OCI-LY1 (cell line): Measurements from ENCODE around the gene RNF112.

Source experiments
- H2AFZ ChIP-seq: fragments of 200-600 bp; sonication (generic), shearing (Covaris generic); 2 replicates; pipeline ENCODE4 v1.6.0; 2014; ENCODE audit warnings: antibody characterized with exemption, mild to moderate bottlenecking, low read length
- H3F3A ChIP-seq: fragments of 200-600 bp; sonication (generic), shearing (Covaris generic); 2 replicates; pipeline ENCODE4 v1.6.0; 2014; ENCODE audit warnings: mild to moderate bottlenecking, antibody characterized with exemption, low read length, moderate library complexity; ENCODE audit not compliant: insufficient read depth
- H3K27ac ChIP-seq: fragments of 200-600 bp; sonication (generic); 2 replicates; pipeline ENCODE4 v1.5.1; 2014; ENCODE audit warnings: low read length, mixed run types, mild to moderate bottlenecking, low read depth; ENCODE audit not compliant: poor library complexity, severe bottlenecking
- H3K27me3 ChIP-seq: fragments of 200-600 bp; sonication (generic); 2 replicates; pipeline ENCODE4 v1.6.0; 2014; ENCODE audit warnings: antibody characterized with exemption, mild to moderate bottlenecking, low read length, moderate library complexity; ENCODE audit not compliant: insufficient read depth
- H3K36me3 ChIP-seq: fragments of 200-600 bp; sonication (generic); 2 replicates; pipeline ENCODE4 v1.6.1; 2014; ENCODE audit warnings: mild to moderate bottlenecking, antibody characterized with exemption, low read length, moderate library complexity, mixed read lengths; ENCODE audit not compliant: insufficient read depth
- H3K4me1 ChIP-seq: fragments of 200-600 bp; sonication (generic); 2 replicates; pipeline ENCODE4 v1.5.1; 2014; ENCODE audit warnings: mild to moderate bottlenecking, low read length, moderate library complexity; ENCODE audit not compliant: insufficient read depth, severe bottlenecking
- H3K4me2 ChIP-seq: fragments of 200-600 bp; sonication (generic), shearing (Covaris generic); 2 replicates; pipeline ENCODE4 v1.6.1; 2014; ENCODE audit warnings: low read length
- H3K4me3 ChIP-seq: fragments of 200-600 bp; sonication (generic); 2 replicates; pipeline ENCODE4 v1.5.1; 2014; ENCODE audit warnings: low read length, low read depth, mild to moderate bottlenecking, mixed read lengths; ENCODE audit not compliant: poor library complexity, severe bottlenecking
- H3K79me2 ChIP-seq: fragments of 200-600 bp; shearing (Covaris generic); 2 replicates; pipeline ENCODE4 v1.6.1; 2016; ENCODE audit warnings: mixed run types, low read length, mixed read lengths; ENCODE audit not compliant: insufficient read depth
- H3K9ac ChIP-seq: fragments of 200-600 bp; sonication (generic), shearing (Covaris generic); 2 replicates; pipeline ENCODE4 v1.6.1; 2014; ENCODE audit warnings: mild to moderate bottlenecking, low read length, mixed read lengths
- H3K9me2 ChIP-seq: fragments of 200-600 bp; sonication (generic), shearing (Covaris generic); 2 replicates; pipeline ENCODE4 v1.6.1; 2014; ENCODE audit warnings: low read depth, mild to moderate bottlenecking, low read length, mixed read lengths
- H3K9me3 ChIP-seq: fragments of 200-600 bp; shearing (Covaris generic); 2 replicates; pipeline ENCODE4 v1.6.1; 2014; ENCODE audit warnings: low read length, mixed read lengths
- H4K20me1 ChIP-seq: fragments of 200-600 bp; sonication (generic), shearing (Covaris generic); 2 replicates; pipeline ENCODE4 v1.6.0; 2016; ENCODE audit warnings: mild to moderate bottlenecking, low read length; ENCODE audit not compliant: insufficient read depth
- EZH2 ChIP-seq: fragments of 200-600 bp; sonication (generic), shearing (Covaris generic); IDR thresholded peaks from 2 replicates; pipeline ENCODE4 v1.8.0; 2017; ENCODE audit warnings: borderline replicate concordance, mixed run types, mild to moderate bottlenecking, antibody characterized with exemption, low read length, moderate library complexity, mixed read lengths
- TF ChIP-seq, protein P1 (sequence below): fragments of 200-600 bp; sonication (generic), shearing (Covaris generic); IDR thresholded peaks from 2 replicates; pipeline ENCODE4 v1.5.1; 2017; ENCODE audit warnings: mild to moderate bottlenecking, antibody characterized with exemption, low read length, moderate library complexity, mixed read lengths

RNF112 gene

DNA sequence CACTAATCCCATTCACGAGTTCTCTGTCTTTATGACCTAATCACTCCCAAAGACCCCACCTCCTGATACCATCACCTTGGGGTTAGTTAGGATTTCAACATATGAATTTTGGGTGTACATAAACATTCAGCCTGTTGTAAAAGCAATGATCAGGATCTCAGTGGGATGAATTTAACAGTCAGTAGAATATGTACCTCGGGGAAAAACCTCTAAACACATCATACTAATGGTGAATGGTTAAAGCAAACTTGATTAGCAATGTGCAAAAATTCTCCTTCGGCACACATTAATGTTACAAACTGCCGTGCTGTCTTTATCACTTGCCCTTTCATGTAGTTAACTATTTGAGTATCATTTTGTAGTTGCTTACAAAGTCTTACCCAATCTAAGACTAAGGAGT is 10.2 kb downstream of the RNF112 start:
- Histone ChIP-seq H4K20me1 (no peaks in the 10 kb centered on the region), H3F3A (no peaks in the 10 kb centered on the region), H3K79me2 (no peaks in the 10 kb centered on the region), H3K27ac (no peak overlapping the region), H3K9ac (no peak overlapping the region), H3K9me3 (no peaks in the 10 kb centered on the region), H3K9me2 (no peaks in the 10 kb centered on the region), H3K4me3 (no peak overlapping the region), H3K4me1 (no peaks in the 10 kb centered on the region), H3K4me2 (no peak overlapping the region), H3K27me3 (no peaks in the 10 kb centered on the region), H3K36me3 (no peaks in the 10 kb centered on the region), H2AFZ (no peak overlapping the region)
- TF ChIP-seq, protein P1, sequence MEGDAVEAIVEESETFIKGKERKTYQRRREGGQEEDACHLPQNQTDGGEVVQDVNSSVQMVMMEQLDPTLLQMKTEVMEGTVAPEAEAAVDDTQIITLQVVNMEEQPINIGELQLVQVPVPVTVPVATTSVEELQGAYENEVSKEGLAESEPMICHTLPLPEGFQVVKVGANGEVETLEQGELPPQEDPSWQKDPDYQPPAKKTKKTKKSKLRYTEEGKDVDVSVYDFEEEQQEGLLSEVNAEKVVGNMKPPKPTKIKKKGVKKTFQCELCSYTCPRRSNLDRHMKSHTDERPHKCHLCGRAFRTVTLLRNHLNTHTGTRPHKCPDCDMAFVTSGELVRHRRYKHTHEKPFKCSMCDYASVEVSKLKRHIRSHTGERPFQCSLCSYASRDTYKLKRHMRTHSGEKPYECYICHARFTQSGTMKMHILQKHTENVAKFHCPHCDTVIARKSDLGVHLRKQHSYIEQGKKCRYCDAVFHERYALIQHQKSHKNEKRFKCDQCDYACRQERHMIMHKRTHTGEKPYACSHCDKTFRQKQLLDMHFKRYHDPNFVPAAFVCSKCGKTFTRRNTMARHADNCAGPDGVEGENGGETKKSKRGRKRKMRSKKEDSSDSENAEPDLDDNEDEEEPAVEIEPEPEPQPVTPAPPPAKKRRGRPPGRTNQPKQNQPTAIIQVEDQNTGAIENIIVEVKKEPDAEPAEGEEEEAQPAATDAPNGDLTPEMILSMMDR, result no peak
- TF ChIP-seq EZH2, result no peak

DNA sequence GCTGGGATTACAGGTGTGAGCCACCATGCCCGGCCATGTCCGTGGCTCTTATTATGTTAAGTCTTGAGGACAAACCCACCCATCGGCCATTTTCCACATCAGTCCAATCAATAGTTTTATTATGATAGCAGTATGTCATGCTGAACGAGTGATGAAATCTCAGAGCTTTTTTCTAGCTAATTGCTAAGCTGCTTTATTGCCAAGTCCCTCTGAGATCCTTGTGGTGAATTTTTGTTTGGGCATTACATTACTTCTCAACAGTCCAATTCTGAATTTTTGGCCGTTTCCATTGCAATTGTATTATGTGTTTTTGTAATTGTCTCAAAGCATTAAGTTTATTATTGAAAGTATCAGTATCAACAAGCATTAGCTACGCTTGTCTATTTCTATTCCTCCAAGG is 10.9 kb downstream of the RNF112 start:
- H3K9me3 ChIP-seq, result no peaks in the 10 kb centered on the region
- no peaks in the 10 kb centered on the region; the same call in 1 of the 2 replicates for H3K27me3 ChIP-seq
- no peaks in the 10 kb centered on the region for H3K79me2 ChIP-seq
- H3K9ac ChIP-seq, result no peak overlapping the region
- H4K20me1 ChIP-seq, result no peaks in the 10 kb centered on the region
- no peaks in the 10 kb centered on the region for H3F3A ChIP-seq
- no peak overlapping the region for H3K4me3 ChIP-seq
- no peak overlapping the region for H3K27ac ChIP-seq
- H3K9me2 ChIP-seq, result no peaks in the 10 kb centered on the region
- TF ChIP-seq, protein P1, result no peak
- TF ChIP-seq EZH2, result no peak
- no peak overlapping the region for H2AFZ ChIP-seq
- H3K4me2 ChIP-seq, result no peak overlapping the region
- H3K4me1 ChIP-seq, result no peaks in the 10 kb centered on the region
- H3K36me3 ChIP-seq, result no peaks in the 10 kb centered on the region

DNA sequence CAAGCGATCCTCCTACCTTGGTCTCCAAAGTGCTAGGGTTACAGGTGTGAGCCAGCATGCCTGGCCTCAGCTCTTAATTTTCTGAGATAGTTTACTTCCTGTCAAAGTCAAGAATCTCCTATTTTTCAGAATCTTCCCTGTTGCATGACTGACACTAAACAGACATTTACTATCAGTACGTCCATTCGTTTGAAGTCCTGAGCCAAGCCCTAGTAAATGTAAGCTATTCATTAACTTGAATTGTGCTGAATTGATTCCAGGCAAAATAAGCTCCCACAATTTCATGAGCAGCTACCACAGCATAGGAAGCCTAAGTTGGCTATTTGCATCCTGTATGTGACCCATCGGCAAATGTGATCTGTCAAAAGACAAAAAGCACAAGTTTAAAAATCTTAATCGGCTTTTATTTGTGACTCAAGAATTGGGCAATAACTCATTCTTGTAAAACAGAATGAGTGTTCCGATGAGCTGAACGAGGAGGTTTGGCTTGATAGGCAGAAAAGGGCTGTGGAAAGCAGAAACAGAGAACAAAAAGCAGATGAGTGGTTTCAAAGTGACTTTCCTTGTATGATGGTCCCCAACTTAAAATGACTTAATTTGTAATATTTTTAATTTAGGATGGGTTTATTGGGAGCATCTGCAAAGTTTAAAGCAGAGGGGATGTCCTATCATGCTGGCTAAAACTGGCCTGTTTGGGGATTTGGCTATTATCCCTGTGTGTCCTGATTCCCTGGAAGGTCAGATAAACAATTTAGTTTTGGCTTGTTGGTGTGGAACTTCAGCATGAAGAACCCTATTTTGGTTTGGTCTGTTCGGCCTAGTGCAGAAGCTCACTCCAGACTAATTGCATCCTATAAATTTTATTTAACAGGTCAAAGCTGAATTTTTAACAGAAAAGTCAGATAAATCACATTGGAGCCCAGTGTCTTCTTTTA is 14.2 kb downstream of the RNF112 start:
- H3K79me2 ChIP-seq, result no peaks in the 10 kb centered on the region
- H4K20me1 ChIP-seq, result no peaks in the 10 kb centered on the region
- H3K9me3 ChIP-seq, result no peaks in the 10 kb centered on the region
- H3K27ac ChIP-seq, result no peak overlapping the region
- no peaks in the 10 kb centered on the region for H3K36me3 ChIP-seq
- H3K4me2 ChIP-seq, result no peak overlapping the region
- H3K4me1 ChIP-seq, result no peaks in the 10 kb centered on the region
- H3K9me2 ChIP-seq, result no peaks in the 10 kb centered on the region
- H3K4me3 ChIP-seq, result no peak overlapping the region
- H2AFZ ChIP-seq, result no peak overlapping the region
- H3K27me3 ChIP-seq, result no peaks in the 10 kb centered on the region; the same call in 1 of the 2 replicates
- TF ChIP-seq EZH2, result no peak
- H3K9ac ChIP-seq, result no peak overlapping the region
- H3F3A ChIP-seq, result no peaks in the 10 kb centered on the region
